ENCODE measurements around the gene SLC51A.

- TF ChIP-seq EZH2 (IDR thresholded peaks at IDR 0.05; ENCODE audit: borderline replicate concordance, insufficient read depth, low read depth, low read length, poor library complexity, severe bottlenecking) (no peak), CTCF (IDR thresholded peaks at IDR 0.05) (no peak)
These were observed 37.3 kb upstream of the SLC51A start for GRCh38 chr3:196178993-196179379.

Data from B cell (primary cell).